Cardiac fibroblast (primary cell): ENCODE data around the gene KIF26A.

Experiments
- DNase-seq, 2 donors: peaks; one replicate each; pipeline versions ENCODE4 v3.0.0 to v3.0.0-alpha.2; 2010; ENCODE audit warnings: low read depth in 2 of 2
- H3K4me3 ChIP-seq, 2 donors: replicated peaks in 1 of 2; 1 replicate in 1 of 2; 2 replicates in 1 of 2; pipeline ENCODE4 v1.5.1; 2011; ENCODE audit warnings: low read depth in 2 of 2, low read length in 2 of 2, mild to moderate bottlenecking in 2 of 2, moderate library complexity in 1 of 2
- TF ChIP-seq, protein P1 (sequence below): IDR thresholded peaks from one replicate; pipeline ENCODE4 v1.5.1; 2011; ENCODE audit warnings: low read depth, mild to moderate bottlenecking, low read length, inconsistent platforms

The KIF26A gene

DNA sequence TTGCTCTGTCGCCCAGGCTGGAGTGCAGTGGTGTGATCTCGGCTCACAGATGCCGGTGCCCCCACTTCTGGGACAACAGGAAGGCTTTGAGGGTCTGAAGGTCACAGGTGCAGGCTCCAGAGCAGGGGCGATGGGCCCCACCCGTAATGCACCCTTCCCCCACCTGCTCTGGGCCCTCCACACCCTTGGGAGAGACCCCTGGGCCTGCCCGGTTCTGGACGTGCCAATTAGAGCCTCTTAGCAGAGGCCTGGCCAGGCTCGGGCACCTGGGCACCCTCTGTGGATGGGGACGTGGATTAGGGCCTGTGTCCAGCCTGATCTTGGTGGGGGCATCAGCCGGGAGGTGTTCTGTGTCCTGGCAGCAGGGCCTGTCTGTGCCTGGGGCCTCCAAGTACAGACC lies 62.2 kb downstream of the KIF26A start:
- H3K4me3 ChIP-seq: no peak overlapping the region
- no peak for DNase-seq
- TF ChIP-seq, protein P1, sequence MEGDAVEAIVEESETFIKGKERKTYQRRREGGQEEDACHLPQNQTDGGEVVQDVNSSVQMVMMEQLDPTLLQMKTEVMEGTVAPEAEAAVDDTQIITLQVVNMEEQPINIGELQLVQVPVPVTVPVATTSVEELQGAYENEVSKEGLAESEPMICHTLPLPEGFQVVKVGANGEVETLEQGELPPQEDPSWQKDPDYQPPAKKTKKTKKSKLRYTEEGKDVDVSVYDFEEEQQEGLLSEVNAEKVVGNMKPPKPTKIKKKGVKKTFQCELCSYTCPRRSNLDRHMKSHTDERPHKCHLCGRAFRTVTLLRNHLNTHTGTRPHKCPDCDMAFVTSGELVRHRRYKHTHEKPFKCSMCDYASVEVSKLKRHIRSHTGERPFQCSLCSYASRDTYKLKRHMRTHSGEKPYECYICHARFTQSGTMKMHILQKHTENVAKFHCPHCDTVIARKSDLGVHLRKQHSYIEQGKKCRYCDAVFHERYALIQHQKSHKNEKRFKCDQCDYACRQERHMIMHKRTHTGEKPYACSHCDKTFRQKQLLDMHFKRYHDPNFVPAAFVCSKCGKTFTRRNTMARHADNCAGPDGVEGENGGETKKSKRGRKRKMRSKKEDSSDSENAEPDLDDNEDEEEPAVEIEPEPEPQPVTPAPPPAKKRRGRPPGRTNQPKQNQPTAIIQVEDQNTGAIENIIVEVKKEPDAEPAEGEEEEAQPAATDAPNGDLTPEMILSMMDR: no peak

DNA sequence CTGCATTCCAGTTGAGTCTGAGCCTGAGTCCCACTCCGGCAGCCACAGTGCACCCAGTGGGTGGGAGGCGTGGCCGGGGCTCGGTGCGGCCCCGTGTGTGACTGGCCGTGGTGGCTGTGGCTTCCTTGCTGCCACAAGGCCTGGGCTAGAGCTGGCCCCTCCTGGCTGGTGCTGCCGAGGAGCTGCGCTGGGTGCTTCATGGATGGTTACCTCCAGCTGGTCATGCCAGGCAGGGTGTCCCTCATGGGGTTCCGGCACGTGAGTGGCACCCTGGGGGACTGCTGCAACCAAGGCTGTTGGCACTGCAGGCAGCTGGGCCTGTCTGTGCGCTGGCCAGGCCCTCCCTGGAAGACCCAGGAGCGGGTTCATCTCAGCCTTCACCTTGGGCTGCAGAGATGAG lies 62.7 kb downstream of the KIF26A start:
- DNase-seq: no peak
- TF ChIP-seq, protein P1: no peak
- no peak overlapping the region for H3K4me3 ChIP-seq

DNA sequence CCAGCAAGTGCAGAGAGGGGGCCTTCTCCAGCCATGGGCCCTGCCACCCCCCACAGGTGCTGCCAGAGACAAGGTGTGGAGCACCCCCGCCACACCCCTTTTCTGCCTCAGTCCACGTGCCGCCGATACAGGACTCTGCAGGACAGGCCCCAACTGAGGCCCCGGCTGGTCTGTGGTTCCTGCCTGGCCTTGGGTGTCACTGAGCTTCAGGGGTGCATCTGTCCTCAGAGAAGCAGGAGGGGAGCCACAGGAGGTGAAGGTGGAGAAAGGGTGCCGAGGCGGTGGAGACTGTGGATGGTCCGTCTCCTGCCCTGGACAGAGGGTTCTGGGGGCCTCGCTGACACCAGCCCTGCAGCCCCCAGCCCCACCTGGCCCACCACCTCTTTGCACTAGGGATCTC lies 63.1 kb downstream of the KIF26A start:
- TF ChIP-seq, protein P1: no peak
- H3K4me3 ChIP-seq: no peak overlapping the region
- DNase-seq: no peak

DNA sequence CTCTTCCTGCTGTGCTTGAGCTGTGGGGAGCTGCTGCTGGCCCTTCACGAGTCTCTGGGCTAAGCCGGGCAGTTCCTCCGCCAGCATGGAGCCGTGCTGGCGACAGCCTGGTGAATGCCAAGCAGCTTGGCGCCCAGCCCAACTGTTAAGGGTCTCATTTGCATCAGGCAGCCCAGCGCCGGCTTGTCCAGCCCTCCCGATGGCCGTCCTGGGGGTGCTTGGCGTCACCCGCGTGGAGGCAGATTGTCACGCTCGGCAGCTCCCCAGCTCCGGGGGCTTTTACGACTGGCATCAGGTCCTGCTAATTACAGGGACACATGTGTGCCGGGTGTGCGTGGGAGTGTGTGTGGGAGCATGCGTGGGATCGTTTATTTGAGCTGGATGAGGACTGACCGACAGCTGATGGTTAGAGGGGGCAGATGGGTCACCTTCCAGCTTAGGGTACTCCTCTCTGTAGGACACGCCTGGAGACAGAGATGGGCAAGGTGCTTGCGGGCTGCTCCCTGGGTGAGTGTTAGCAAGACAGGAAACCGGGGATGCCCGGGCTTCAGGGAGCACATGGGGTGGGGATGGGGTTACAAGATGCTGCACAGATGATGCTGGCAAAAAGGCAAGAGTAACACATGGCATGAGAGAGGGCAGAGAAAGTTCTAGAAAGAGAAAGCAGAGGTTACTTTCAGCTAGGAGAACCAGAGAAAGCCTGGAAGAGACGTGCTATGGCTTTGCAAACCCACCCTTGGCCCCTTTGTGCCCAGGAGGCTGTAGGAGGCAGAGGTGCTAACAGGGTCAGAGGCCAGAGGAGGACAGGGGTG lies 64.1 kb downstream of the KIF26A start:
- H3K4me3 ChIP-seq: no peak overlapping the region
- TF ChIP-seq, protein P1: no peak
- no peak for DNase-seq

DNA sequence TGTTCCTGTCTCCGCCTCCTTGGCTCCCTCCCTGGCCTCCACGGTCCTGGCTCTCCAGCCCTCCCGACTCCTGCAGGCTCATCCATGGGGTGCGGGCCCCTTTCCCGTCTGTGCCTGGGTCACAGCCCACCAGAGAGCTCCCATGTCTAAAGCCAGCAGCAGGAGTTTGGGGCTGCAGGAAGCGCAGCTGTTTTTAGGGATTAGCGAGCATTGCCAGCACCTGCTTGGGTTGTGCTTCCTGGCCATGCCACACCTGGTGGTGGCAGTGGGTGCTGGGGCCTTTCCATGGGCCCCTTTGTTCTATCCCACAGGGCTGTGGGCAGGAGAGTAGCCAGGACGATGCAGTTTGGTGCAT lies 64.7 kb downstream of the KIF26A start:
- TF ChIP-seq, protein P1: no peak
- DNase-seq: no peak
- no peak overlapping the region for H3K4me3 ChIP-seq

DNA sequence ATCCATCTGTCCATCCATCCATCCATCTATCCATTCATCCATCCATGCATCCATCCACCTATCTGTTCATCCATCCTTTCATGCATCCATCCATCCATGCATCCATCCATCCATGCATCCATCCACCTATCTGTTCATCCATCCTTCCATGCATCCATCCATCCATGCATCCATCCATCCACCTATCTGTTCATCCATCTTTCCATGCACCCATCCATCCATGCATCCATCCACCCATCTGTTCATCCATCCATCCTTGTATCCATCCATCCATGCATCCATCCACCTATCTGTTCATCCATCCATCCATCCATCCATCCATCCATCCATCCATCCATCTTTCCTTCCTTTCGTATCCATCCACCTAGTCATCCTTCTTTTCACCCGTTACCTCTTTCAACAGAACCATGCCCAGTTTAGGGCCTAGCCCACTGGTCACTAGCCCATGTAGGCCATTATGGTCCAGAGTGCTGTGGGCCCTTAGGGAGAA lies 66.3 kb downstream of the KIF26A start:
- no peak for DNase-seq
- no peak overlapping the region for H3K4me3 ChIP-seq
- TF ChIP-seq, protein P1: no peak
